HL-60 (cell line): ENCODE results near the gene SBNO2.

Source experiments
- POLR2AphosphoS5 ChIP-seq: IDR thresholded peaks from 2 replicates; pipeline ENCODE4 v1.6.1; 2012; ENCODE audit warnings: low read depth
- TF ChIP-seq, protein P1 (sequence below): IDR thresholded peaks from one replicate; pipeline ENCODE4 v1.5.1; 2011; ENCODE audit warnings: low read length, control low read depth, inconsistent platforms; ENCODE audit not compliant: insufficient read depth
- TF ChIP-seq, protein P2 (sequence below): IDR thresholded peaks from 2 replicates; pipeline ENCODE4 v1.6.1; 2012; ENCODE audit warnings: low read depth; ENCODE audit not compliant: insufficient replicate concordance

DNA sequence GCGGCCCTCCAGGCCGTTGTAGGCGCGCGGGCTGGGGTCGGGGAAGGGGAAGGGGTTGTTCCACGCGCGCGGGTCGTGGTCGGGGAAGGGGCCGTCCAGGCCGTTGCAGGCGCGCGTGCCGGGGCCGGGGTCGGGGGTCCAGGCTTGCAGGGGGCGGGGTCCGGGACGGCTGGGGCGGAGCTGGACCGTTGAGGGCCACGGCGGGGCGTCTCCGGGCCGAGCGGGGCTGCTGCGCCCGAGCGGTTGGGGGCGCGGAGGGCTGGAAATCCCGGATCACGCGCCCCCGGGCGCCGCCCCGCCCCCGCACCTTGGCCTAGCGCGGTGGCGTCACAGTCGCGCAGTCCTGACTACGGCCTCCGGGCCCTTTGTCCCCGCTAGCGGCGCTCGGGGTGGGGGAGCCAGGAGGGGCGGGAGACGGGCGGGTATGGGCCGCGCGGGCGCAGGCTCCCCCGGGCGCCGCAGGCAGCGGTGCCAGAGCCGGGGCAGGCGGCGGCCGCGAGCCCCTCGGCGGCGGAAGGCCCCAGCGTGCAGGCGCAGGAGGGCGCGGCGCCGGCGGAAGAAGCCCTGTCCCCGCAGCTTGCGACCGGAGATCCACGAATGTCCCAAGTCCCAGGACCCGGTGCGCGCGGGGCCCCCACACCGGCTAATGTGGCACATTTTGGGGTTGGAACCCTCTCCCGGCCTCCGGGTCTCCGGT, 69.6 kb downstream of the SBNO2 start:
- TF ChIP-seq, protein P1, sequence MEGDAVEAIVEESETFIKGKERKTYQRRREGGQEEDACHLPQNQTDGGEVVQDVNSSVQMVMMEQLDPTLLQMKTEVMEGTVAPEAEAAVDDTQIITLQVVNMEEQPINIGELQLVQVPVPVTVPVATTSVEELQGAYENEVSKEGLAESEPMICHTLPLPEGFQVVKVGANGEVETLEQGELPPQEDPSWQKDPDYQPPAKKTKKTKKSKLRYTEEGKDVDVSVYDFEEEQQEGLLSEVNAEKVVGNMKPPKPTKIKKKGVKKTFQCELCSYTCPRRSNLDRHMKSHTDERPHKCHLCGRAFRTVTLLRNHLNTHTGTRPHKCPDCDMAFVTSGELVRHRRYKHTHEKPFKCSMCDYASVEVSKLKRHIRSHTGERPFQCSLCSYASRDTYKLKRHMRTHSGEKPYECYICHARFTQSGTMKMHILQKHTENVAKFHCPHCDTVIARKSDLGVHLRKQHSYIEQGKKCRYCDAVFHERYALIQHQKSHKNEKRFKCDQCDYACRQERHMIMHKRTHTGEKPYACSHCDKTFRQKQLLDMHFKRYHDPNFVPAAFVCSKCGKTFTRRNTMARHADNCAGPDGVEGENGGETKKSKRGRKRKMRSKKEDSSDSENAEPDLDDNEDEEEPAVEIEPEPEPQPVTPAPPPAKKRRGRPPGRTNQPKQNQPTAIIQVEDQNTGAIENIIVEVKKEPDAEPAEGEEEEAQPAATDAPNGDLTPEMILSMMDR = no peak
- TF ChIP-seq, protein P2, sequence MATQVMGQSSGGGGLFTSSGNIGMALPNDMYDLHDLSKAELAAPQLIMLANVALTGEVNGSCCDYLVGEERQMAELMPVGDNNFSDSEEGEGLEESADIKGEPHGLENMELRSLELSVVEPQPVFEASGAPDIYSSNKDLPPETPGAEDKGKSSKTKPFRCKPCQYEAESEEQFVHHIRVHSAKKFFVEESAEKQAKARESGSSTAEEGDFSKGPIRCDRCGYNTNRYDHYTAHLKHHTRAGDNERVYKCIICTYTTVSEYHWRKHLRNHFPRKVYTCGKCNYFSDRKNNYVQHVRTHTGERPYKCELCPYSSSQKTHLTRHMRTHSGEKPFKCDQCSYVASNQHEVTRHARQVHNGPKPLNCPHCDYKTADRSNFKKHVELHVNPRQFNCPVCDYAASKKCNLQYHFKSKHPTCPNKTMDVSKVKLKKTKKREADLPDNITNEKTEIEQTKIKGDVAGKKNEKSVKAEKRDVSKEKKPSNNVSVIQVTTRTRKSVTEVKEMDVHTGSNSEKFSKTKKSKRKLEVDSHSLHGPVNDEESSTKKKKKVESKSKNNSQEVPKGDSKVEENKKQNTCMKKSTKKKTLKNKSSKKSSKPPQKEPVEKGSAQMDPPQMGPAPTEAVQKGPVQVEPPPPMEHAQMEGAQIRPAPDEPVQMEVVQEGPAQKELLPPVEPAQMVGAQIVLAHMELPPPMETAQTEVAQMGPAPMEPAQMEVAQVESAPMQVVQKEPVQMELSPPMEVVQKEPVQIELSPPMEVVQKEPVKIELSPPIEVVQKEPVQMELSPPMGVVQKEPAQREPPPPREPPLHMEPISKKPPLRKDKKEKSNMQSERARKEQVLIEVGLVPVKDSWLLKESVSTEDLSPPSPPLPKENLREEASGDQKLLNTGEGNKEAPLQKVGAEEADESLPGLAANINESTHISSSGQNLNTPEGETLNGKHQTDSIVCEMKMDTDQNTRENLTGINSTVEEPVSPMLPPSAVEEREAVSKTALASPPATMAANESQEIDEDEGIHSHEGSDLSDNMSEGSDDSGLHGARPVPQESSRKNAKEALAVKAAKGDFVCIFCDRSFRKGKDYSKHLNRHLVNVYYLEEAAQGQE = no peak
- TF ChIP-seq POLR2AphosphoS5 = no peak
